ENCODE results near the gene GEMIN7.

GEMIN7 gene

GRCh38 chr19:45090034-45090433 lies 11.0 kb downstream of the GEMIN7 start:
- DNase-seq (ENCODE audit: low spot score): no peak

GRCh38 chr19:45090606-45091005 lies 11.5 kb downstream of the GEMIN7 start:
- DNase-seq (ENCODE audit: low spot score): no peak

DNA sequence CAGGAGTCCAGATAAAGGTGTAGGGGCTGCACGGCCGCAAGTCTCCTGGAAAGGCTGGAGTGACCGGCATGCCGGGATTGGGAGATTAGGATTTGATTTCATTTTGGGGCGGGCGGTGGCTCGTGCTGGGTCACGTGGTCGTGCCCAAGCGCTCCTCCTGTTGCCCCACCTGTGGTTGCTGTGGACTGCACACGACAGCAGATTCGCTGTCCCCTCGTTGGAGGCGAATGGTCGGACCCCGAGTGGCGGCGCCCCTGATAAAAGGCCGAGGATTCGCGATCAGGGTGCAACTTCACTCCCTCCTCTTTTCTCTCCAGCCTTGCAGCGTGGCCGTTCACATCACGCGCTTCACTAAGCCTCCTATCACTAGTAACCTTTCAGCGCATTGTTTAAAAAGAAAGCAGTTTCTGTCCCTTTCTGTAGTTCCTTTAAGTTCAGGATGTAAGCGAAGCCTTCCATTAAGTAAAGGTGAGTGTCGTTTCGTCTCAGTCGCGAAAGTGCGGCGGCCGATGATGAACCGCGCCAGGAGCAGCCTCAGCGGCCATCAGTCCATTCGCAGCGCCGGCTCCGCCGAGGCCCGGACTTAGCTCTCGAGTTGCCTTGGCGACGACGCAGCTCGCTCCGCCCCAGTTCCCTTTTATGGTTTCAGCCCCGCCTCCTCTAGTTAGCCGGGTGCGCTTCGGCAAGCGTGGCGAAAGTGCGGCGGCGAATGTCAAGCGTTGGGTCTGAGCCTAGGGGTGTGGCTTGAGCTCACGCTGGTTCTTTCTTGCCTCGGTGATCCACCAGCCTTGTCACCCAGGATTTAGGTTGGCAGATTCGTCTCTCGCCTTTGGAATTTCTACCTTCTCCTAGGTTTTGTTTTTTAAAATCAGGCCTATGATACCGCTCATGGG lies 12.2 kb downstream of the GEMIN7 start:
- DNase-seq (ENCODE audit: low spot score): peak; percentile 92

- DNase-seq (ENCODE audit: low spot score): peak; percentile 98
Observed at GRCh38 chr19:45092747-45093678, 14.0 kb downstream of the GEMIN7 start, which contains the start of gene PPP1R37. PPP1R37 (plus strand) TSS chr19:45093179; CDS start chr19:45093326, 147 bp downstream.

- no peak for DNase-seq (ENCODE audit: low spot score)
Observed at GRCh38 chr19:45094137-45094536, 15.1 kb downstream of the GEMIN7 start.

GRCh38 chr19:45094707-45095106 lies 15.6 kb downstream of the GEMIN7 start:
- DNase-seq (ENCODE audit: low spot score): no peak

- DNase-seq (ENCODE audit: low spot score): no peak
Observed at GRCh38 chr19:45095496-45096413, 16.7 kb downstream of the GEMIN7 start.

DNA sequence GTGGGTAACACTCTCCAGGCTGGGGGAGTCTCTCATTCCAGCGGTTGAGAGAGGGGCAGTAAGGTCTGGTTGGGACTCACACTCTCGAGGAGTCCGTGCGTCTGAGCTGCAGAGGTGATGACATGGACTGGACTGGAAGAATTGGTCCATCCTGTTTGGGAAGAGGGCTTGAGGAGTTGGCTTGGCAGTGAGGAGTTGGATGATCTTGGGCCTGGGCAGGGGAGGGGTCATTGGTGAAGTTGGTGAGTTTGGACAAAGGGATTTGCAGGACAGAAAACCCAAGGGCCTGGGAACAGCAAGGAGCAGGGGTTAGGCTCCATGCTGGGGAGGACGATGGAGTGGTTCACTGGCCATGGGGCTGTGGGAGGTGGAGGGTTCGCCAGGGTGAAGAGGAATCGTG lies 17.6 kb downstream of the GEMIN7 start:
- DNase-seq (ENCODE audit: low spot score): no peak

DNA sequence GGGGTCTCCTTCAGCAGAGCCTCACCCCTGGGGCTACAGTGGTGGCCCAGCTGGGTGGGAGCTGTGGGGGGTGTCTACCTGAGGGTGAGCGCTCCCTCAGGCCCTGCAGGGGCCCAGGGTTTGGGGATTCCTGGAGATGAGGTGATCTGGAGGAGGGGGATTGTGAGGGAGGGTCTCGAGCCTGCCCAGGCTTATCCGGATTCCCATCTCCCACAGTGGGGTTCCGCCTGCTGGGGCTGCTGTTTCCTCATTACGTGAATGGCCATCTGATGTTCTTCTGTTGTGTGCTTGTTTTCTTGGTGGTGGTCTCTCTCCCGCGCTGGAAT lies 18.4 kb downstream of the GEMIN7 start:
- no peak for DNase-seq (ENCODE audit: low spot score)

DNA sequence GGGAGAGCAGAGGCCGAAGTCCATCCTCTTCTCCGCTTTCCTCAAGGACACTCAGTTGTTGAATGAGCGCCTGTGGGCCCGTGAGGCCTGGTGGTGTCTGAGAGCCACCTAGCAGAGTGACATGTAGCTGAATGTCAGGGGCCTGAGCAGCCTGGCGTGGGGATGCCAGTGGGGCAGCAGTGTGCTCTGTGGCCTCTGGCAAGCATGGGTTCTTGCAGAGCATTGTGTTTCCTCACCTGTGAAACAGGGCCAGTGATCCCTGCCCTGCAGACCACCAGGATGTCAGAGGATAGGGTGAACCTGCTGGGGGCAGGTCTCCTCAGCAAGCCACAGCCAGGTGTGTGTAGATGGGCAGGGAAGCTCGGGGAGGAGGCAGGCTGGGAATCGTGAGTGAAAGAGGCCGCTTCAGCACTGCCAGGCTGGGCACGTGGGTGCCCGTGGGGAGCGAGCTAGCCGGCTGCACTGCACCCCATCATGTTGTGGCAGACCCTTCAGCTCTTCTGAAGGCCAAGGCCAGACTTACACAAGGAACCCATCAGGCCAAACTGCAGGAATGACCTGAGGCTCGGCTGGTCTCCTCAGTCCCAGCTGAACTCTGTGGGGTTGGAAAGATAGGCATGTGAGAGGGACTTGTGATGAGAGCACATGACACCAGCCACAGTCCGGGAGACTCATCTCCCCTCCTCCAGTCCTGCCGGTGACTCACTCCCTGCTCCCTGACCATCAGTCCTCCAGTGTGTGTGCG lies 18.9 kb downstream of the GEMIN7 start:
- DNase-seq (ENCODE audit: low spot score): no peak

- no peak for DNase-seq (ENCODE audit: low spot score)
Observed at GRCh38 chr19:45098521-45099466, 19.7 kb downstream of the GEMIN7 start.

DNA sequence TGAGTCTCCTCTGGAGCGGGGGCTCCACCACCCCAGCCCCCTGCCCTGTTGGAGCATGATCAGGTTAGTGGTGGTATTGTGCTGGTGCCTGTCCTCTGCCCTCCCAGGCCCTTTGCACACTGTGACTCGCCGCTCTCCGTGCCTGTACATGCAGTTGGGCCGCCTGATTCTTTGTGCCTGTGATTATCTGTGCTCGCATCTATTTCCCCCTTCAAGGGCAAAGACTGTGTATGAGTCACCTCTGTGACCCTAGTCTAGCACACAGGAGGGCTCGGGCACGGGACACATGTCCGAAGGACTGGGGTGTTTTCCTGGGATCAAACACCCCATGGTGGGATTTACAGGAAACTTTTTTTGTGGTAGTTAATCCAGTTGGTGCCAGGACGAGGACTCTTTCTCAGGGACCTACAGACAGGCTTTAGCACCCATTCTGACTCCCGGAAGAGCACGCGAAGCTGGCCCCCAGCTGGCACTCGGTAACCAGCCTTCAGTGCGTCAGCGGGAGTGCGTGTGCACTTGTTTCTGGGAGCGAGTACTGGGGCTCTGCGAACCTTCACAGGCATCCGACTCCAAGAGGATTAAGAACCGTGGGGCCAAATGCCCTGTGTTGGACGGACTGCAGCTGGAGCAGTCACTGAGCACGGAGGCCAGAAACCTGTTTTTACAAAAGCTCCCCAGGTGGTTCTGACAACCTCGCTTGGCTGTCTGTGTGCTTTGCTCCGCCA lies 20.6 kb downstream of the GEMIN7 start:
- no peak for DNase-seq (ENCODE audit: low spot score)

DNA sequence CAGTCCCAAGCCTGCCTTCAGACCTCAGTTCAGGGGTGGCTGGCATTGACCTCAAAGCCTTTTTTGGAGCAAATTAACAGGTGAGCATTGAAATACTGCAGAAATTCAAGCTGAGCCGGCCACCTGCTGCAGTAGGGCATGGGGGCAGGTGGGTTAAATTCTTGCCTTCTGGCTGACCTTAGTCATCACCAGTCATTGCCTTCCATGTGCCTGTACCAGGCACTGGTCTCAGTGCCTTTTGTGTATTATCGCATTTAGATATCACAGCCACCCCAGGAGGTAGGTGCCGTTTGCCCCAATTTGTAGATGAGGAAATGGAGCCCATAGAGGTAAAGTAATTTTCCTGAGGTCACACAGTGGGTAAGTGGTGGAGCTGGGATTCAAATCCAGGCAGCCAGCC lies 21.1 kb downstream of the GEMIN7 start:
- DNase-seq (ENCODE audit: low spot score): no peak

GRCh38 chr19:45100846-45101252 lies 21.8 kb downstream of the GEMIN7 start:
- DNase-seq (ENCODE audit: low spot score): no peak

GRCh38 chr19:45101806-45102205 lies 22.7 kb downstream of the GEMIN7 start:
- no peak for DNase-seq (ENCODE audit: low spot score)

DNA sequence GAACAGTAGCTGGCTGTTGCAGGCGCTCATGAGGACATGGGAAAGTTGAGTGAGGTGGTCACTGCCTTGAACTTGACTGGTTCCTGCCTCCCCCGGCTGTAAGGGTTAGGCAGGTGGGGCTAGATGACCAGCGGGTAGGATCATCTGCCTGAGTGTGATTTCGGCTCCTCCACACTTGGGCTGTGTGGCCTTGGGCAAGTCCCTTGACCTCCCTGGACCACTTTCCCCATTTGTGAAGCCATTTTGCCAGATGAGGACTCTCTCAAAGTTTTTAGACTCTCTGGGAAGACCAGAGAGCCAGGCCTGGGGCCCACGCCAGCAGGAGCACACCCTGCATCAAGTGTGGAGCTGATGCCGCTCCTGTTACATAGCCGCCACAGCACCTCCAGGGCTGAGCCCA lies 23.4 kb downstream of the GEMIN7 start:
- no peak for DNase-seq (ENCODE audit: low spot score)

DNA sequence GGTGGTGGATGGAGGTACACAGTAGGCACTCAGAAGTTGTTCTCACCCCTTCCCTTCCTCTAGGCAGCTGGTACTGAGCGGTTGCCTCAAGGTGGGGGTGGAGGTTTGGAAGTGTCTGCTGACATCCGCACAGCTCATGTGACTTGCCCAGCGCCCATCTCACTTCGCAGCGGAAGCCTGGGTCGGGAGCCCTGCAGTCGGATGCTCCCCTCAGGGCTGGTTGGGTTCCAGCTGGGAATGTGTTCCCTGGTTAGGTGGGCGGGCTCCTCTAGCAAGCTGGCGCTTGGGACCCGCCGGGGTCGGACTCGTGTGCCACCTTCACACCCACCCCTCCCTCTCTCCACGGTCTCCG lies 24.1 kb downstream of the GEMIN7 start:
- no peak for DNase-seq (ENCODE audit: low spot score)

DNA sequence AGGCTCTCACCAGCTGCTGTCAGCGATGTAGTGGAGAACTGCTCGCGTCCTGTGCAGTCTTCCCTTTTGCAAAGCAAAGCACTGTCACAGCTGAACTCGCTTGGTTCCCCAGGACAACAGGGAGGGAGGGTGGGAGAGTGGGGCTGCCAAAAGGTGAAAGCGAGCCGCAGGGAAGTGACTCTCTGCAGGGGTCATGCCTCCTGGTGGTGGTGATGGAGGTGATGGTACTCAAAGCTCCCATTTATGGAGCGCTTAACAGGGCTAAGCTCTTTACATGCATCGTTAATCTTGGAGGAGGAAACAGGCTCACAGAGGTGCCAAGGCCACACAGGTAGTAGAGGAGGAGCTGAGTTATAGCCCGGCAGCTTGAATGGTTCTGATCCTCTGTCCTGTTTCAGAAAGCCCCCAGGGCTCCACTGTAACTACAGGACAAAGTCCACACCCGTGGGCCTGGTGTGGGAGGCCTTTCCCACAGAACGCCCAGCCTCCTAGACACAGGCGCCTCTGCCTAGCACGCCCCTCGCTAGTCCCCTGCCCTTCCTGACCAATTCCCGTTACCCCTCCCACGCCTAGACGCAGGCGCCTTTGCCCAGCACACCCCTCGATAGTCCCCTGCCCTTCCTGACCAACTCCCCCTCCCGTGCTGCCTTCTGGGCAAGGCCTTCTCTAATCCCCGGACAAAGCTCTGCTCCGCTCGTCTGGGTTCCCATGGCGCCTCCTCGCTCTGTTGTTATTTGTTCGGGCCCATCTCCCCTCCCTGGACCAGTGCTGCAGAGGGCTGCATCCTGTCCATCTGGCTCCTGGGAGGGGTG lies 24.7 kb downstream of the GEMIN7 start:
- no peak for DNase-seq (ENCODE audit: low spot score)
